Measurements from ENCODE around the gene AVPR1B. TPM values are rescaled to one million over a fixed set of nuclear protein-coding genes. Genes with fewer than 3 reads are reported as not detected.

Gene AVPR1B
- total RNA-seq, 1 experiment from 2014 or later, result 0.22 TPM

DNA sequence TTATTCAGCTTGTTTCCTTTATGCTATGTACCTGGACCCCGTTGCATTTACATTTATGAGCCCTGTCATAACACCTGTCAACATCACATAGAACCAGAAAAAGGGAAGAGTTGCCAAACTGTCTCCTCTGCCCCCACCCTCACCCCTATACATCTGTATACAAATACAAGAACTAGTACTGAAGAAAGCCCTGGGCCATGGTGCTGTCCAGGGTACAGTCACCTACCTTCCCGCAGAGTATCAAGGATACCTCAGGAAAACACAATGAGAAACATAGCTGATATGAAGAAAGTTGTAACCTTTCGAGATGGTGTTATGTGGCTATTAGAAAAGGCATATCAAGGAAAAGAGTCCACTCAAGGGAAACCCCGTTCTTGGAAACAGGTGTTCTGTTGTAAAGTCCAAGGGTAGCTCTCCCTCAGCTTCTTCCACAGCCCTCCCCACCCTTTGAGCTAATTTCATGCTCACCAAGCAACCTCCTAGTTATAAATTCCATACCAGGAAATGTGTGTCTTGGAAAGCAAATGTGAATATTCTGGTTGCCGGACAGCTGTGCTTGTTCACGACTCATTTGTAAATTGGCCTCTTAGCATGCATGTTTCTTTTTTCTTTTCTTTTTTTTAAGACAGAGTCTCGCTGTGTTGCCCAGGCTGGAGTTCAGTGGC lies 16.7 kb upstream of the AVPR1B start:
- intact Hi-C loops (cut with micrococcal nuclease), result no loop called here
- POLR2A ChIA-PET (ENCODE audit: unreplicated experiment), result no interaction called here
- Histone ChIP-seq H3K36me3 (ENCODE audit: low read depth, low read length) (no peaks in the 10 kb centered on the region), H2AFZ (ENCODE audit: low read length) (no peak overlapping the region), H3K9me2 (replicated peaks; ENCODE audit: low read length) (no peaks in the 10 kb centered on the region), H3K9ac (ENCODE audit: low read length) (no peak overlapping the region), H3K4me2 (ENCODE audit: low read length) (no peak overlapping the region), H3K27ac (ENCODE audit: low read length) (no peak overlapping the region), H3K79me2 (ENCODE audit: low read length) (no peaks in the 10 kb centered on the region), H3K4me1 (ENCODE audit: insufficient read depth, low read length) (no peaks in the 10 kb centered on the region), H4K20me1 (ENCODE audit: low read length) (no peaks in the 10 kb centered on the region), H3F3A (ENCODE audit: low read length, unreplicated experiment) (no peaks in the 10 kb centered on the region), H3K4me3 (ENCODE audit: low read length) (no peak overlapping the region), H3K9me3 (ENCODE audit: low read length) (no peaks in the 10 kb centered on the region), H3K27me3 (ENCODE audit: low read length) (peaks cover 25% of the 10 kb centered on the region)
- TF ChIP-seq EZH2 (IDR thresholded peaks at IDR 0.05; ENCODE audit: low read length, unreplicated experiment), result no peak
- TF ChIP-seq, protein P1, sequence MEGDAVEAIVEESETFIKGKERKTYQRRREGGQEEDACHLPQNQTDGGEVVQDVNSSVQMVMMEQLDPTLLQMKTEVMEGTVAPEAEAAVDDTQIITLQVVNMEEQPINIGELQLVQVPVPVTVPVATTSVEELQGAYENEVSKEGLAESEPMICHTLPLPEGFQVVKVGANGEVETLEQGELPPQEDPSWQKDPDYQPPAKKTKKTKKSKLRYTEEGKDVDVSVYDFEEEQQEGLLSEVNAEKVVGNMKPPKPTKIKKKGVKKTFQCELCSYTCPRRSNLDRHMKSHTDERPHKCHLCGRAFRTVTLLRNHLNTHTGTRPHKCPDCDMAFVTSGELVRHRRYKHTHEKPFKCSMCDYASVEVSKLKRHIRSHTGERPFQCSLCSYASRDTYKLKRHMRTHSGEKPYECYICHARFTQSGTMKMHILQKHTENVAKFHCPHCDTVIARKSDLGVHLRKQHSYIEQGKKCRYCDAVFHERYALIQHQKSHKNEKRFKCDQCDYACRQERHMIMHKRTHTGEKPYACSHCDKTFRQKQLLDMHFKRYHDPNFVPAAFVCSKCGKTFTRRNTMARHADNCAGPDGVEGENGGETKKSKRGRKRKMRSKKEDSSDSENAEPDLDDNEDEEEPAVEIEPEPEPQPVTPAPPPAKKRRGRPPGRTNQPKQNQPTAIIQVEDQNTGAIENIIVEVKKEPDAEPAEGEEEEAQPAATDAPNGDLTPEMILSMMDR (conservative IDR thresholded peaks at IDR 0.05; ENCODE audit: low read depth, low read length), result no peak
- TF ChIP-seq EZH2phosphoT487 (IDR thresholded peaks at IDR 0.05; ENCODE audit: borderline replicate concordance, low read length), result no peak
- no peak for DNase-seq
- BruUV-seq (replicated peaks), result no TSS peak
- no peak for ATAC-seq
- CTCF ChIA-PET, result no interaction called here

DNA sequence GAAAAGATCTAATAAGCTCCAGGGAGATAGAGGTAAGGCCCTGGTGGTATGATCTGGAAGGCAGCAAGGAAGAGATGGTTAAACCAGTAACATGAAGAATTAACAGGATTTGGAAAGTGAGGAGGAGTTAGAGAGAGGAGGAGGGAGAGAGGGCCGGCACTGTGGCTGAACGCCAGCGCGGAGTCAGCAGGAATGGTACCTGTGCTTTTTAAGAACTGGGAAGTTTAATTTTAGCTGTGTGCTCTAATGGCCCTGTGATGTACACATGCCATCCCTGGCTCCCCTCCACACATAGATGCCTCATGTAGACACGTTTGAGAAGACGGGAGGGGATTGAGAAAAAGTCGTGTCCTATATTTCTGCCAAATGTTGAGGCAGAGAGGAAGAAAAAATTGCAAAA lies 13.8 kb upstream of the AVPR1B start:
- intact Hi-C loops (cut with micrococcal nuclease), result no loop called here
- CTCF ChIA-PET, result interaction anchor here (0.6 kb wide), 1 partner anchor 1568 kb away, joined by 5 read pairs; no protein-coding TSS in a partner anchor
- H3F3A ChIP-seq (ENCODE audit: low read length, unreplicated experiment), result no peaks in the 10 kb centered on the region

More for the DNA sequence above, 13.8 kb upstream of the AVPR1B start:
- POLR2A ChIA-PET (ENCODE audit: unreplicated experiment), result no interaction called here
- Histone ChIP-seq H3K36me3 (ENCODE audit: low read depth, low read length) (0 out of 2 replicates have a peak, but pooled peaks cover 3% of the 10 kb centered on the region), H3K9me2 (replicated peaks; ENCODE audit: low read length) (no peaks in the 10 kb centered on the region), H3K4me2 (ENCODE audit: low read length) (no peak overlapping the region), H3K4me3 (ENCODE audit: low read length) (no peak overlapping the region), H2AFZ (ENCODE audit: low read length) (no peak overlapping the region), H3K27me3 (ENCODE audit: low read length) (peaks cover 21% of the 10 kb centered on the region), H3K9ac (ENCODE audit: low read length) (no peak overlapping the region), H3K4me1 (ENCODE audit: insufficient read depth, low read length) (0 out of 2 replicates have a peak, but pooled peaks cover 5% of the 10 kb centered on the region), H3K79me2 (ENCODE audit: low read length) (no peaks in the 10 kb centered on the region), H3K27ac (ENCODE audit: low read length) (no peak overlapping the region), H4K20me1 (ENCODE audit: low read length) (no peaks in the 10 kb centered on the region), H3K9me3 (ENCODE audit: low read length) (no peaks in the 10 kb centered on the region)
- TF ChIP-seq EZH2 (IDR thresholded peaks at IDR 0.05; ENCODE audit: low read length, unreplicated experiment) (no peak), EZH2phosphoT487 (IDR thresholded peaks at IDR 0.05; ENCODE audit: borderline replicate concordance, low read length) (no peak)
- TF ChIP-seq, protein P1 (conservative IDR thresholded peaks at IDR 0.05; ENCODE audit: low read depth, low read length), result no peak
- DNase-seq (no peak), ATAC-seq (no peak)
- BruUV-seq (replicated peaks), result no TSS peak

Data from PC-3 (cell line).